ENCODE measurements around the gene FOXJ3.

DNA sequence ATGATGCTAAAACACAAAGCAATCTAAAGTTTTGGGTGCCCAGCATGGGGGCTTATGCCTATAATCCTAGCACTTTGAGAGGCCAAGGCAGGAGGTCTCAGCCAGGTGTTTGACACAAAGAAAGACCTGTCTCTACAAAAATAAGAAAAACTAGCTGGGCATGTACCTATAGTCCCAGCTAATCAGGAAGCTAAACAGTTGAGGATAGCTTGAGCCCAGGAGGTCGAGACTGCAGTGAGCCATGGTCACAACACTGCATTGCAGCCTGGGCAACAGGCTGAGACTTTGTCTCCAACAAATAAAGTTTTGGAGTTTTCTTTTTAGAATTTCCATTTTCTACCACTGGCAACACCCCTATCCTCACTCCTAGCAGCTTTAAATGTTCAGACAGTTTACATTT, 115.4 kb downstream of the FOXJ3 start:
- TF ChIP-seq POLR2A (IDR thresholded peaks at IDR 0.05; ENCODE audit: low read depth), result no peak
- TF ChIP-seq, protein P1, sequence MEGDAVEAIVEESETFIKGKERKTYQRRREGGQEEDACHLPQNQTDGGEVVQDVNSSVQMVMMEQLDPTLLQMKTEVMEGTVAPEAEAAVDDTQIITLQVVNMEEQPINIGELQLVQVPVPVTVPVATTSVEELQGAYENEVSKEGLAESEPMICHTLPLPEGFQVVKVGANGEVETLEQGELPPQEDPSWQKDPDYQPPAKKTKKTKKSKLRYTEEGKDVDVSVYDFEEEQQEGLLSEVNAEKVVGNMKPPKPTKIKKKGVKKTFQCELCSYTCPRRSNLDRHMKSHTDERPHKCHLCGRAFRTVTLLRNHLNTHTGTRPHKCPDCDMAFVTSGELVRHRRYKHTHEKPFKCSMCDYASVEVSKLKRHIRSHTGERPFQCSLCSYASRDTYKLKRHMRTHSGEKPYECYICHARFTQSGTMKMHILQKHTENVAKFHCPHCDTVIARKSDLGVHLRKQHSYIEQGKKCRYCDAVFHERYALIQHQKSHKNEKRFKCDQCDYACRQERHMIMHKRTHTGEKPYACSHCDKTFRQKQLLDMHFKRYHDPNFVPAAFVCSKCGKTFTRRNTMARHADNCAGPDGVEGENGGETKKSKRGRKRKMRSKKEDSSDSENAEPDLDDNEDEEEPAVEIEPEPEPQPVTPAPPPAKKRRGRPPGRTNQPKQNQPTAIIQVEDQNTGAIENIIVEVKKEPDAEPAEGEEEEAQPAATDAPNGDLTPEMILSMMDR (IDR thresholded peaks at IDR 0.05), result no peak
- no peak for TF ChIP-seq EP300 (IDR thresholded peaks at IDR 0.05)
- no peak for TF ChIP-seq POLR2AphosphoS5 (IDR thresholded peaks at IDR 0.05)

Data from esophagus muscularis mucosa (tissue), 4 donors.